SK-N-SH (cell line): ENCODE results near the gene TMEM259. TPM values are rescaled to one million over a fixed set of nuclear protein-coding genes. Genes with fewer than 3 reads are reported as not detected.

Experiments used
- CTCF ChIA-PET: fragments of 300-600, 350-600 bp; formaldehyde crosslinking; extraction: SDS; loops from one replicate; lab custom pipeline; 2021; lab: Yijun Ruan, JAX
- POLR2A ChIA-PET: fragments of 350-600 bp; sonication (Branson Sonifier 250); formaldehyde crosslinking; extraction: SDS; loops from one replicate; lab custom pipeline; 2020; ENCODE audit warnings: antibody characterized with exemption, inconsistent platforms; lab: Yijun Ruan, JAX
- DNase-seq: peaks from one replicate; pipeline ENCODE4 v3.0.0; 2012
- H2AFZ ChIP-seq: fragments of 200-600 bp; sonication (generic); 2 replicates; pipeline ENCODE4 v1.8.1; 2016; ENCODE audit warnings: antibody characterized with exemption, mild to moderate bottlenecking, low read depth
- H3F3A ChIP-seq: fragments of 200-600 bp; sonication (generic); replicated peaks from 2 replicates; pipeline ENCODE3; 2016; ENCODE audit warnings: antibody characterized with exemption, mild to moderate bottlenecking; ENCODE audit not compliant: insufficient read depth
- H3K27ac ChIP-seq, 2 experiments: fragments of 200-500 bp in 1 of 2; fragments of 200-600 bp in 1 of 2; sonication (Bioruptor generic) in 1 of 2; sonication (generic), shearing (Covaris generic) in 1 of 2; 2 replicates each; pipeline versions ENCODE4 v1.5.1 to v1.6.1; 2014 to 2016; ENCODE audit warnings: low read depth in 2 of 2, inconsistent platforms in 1 of 2, low read length in 1 of 2, mild to moderate bottlenecking in 1 of 2, mixed read lengths in 1 of 2
- H3K27me3 ChIP-seq: fragments of 200-600 bp; sonication (generic), shearing (Covaris generic); 2 replicates; pipeline ENCODE4 v1.6.1; 2016; ENCODE audit warnings: mixed run types; ENCODE audit not compliant: insufficient read depth
- H3K36me3 ChIP-seq, 2 experiments: fragments of 200-500 bp in 1 of 2; fragments of 200-600 bp in 1 of 2; sonication (Bioruptor generic) in 1 of 2; sonication (generic) in 1 of 2; replicated peaks in 1 of 2; 2 replicates each; pipeline versions ENCODE3 to v1.5.1; 2014 to 2016; ENCODE audit warnings: low read length in 1 of 2, mild to moderate bottlenecking in 1 of 2; ENCODE audit not compliant: insufficient read depth in 2 of 2, control insufficient read depth in 1 of 2
- H3K4me1 ChIP-seq, 2 experiments: fragments of 200-500 bp in 1 of 2; fragments of 200-600 bp in 1 of 2; sonication (Bioruptor generic) in 1 of 2; sonication (generic), shearing (Covaris generic) in 1 of 2; 2 replicates each; pipeline versions ENCODE4 v1.5.1 to v1.6.1; 2014 to 2016; ENCODE audit warnings: low read depth in 1 of 2, low read length in 1 of 2, mixed run types in 1 of 2; ENCODE audit not compliant: insufficient read depth in 2 of 2, control insufficient read depth in 1 of 2
- H3K4me2 ChIP-seq: fragments of 200-600 bp; sonication (generic), shearing (Covaris generic); 2 replicates; pipeline ENCODE4 v1.6.1; 2017; ENCODE audit warnings: mixed run types
- H3K4me3 ChIP-seq, 2 experiments: fragments of 200-500 bp in 1 of 2; fragments of 200-600 bp in 1 of 2; sonication (Bioruptor generic) in 1 of 2; sonication (generic), shearing (Covaris generic) in 1 of 2; 2 replicates each; pipeline versions ENCODE4 v1.5.1 to v1.8.1; 2014 to 2016; ENCODE audit warnings: low read depth in 2 of 2, inconsistent platforms in 1 of 2, low read length in 1 of 2, mild to moderate bottlenecking in 1 of 2, mixed read lengths in 1 of 2, moderate library complexity in 1 of 2
- H3K79me2 ChIP-seq: fragments of 200-600 bp; sonication (generic); 2 replicates; pipeline ENCODE4 v1.8.1; 2017; ENCODE audit warnings: mild to moderate bottlenecking; ENCODE audit not compliant: insufficient read depth
- H3K9ac ChIP-seq: fragments of 200-600 bp; sonication (generic); 2 replicates; pipeline ENCODE4 v1.6.1; 2017; ENCODE audit warnings: mixed run types
- H3K9me2 ChIP-seq: fragments of 200-600 bp; sonication (generic); 2 replicates; pipeline ENCODE4 v1.6.1; 2017; ENCODE audit warnings: mixed run types
- H3K9me3 ChIP-seq: fragments of 200-600 bp; sonication (generic); 2 replicates; pipeline ENCODE4 v1.6.1; 2017; ENCODE audit warnings: mixed run types, mild to moderate bottlenecking, moderate library complexity
- H4K20me1 ChIP-seq: fragments of 200-600 bp; sonication (generic); 2 replicates; pipeline ENCODE4 v1.6.1; 2017; ENCODE audit warnings: mild to moderate bottlenecking, mixed run types; ENCODE audit not compliant: insufficient read depth
- EP300 ChIP-seq, 2 experiments: IDR thresholded peaks; 2 replicates each; pipeline versions ENCODE4 v1.4.0 to v1.6.1; 2012; ENCODE audit warnings: borderline replicate concordance in 1 of 2, low read depth in 1 of 2, low read length in 1 of 2
- FOXJ3 ChIP-seq: sonication (generic); formaldehyde crosslinking; IDR thresholded peaks from 2 replicates; pipeline ENCODE4 v1.5.1; 2020; ENCODE audit warnings: mild to moderate bottlenecking, missing genetic modification reagents
- GABPA ChIP-seq: IDR thresholded peaks from 2 replicates; pipeline ENCODE4 v1.4.0; 2012; ENCODE audit warnings: low read depth, mild to moderate bottlenecking
- IRF3 ChIP-seq: fragments of 150-350 bp; IDR thresholded peaks from 2 replicates; pipeline ENCODE4 v1.6.1; 2016; ENCODE audit warnings: mild to moderate bottlenecking, low read depth, low read length
- JUND ChIP-seq: IDR thresholded peaks from 2 replicates; pipeline ENCODE4 v1.4.0; 2012
- MAX ChIP-seq: IDR thresholded peaks from 2 replicates; pipeline ENCODE4 v1.4.0; 2012; ENCODE audit warnings: low read depth
- MEF2A ChIP-seq: IDR thresholded peaks from 2 replicates; pipeline ENCODE4 v1.4.0; 2012; ENCODE audit warnings: low read depth, borderline replicate concordance
- NFIC ChIP-seq: IDR thresholded peaks from 2 replicates; pipeline ENCODE4 v1.4.0; 2012; ENCODE audit warnings: borderline replicate concordance
- NRF1 ChIP-seq: IDR thresholded peaks from 2 replicates; pipeline ENCODE4 v1.6.1; 2012; ENCODE audit warnings: low read depth, mild to moderate bottlenecking, low read length
- POLR2AphosphoS5 ChIP-seq: IDR thresholded peaks from 2 replicates; pipeline ENCODE4 v1.6.1; 2012; ENCODE audit warnings: low read depth, low read length
- RAD21 ChIP-seq: IDR thresholded peaks from 2 replicates; pipeline ENCODE4 v1.6.1; 2012; ENCODE audit warnings: mild to moderate bottlenecking, low read length
- REST ChIP-seq: IDR thresholded peaks from 2 replicates; pipeline ENCODE4 v1.6.1; 2012; ENCODE audit warnings: mild to moderate bottlenecking, low read depth, low read length, moderate library complexity
- SIN3A ChIP-seq: IDR thresholded peaks from 2 replicates; pipeline ENCODE4 v1.6.1; 2012; ENCODE audit warnings: low read depth, mild to moderate bottlenecking, low read length, moderate library complexity, borderline replicate concordance
- WGBS: methylation state at CpG from one replicate; pipeline ENCODE4 v1.1.6; 2017; ENCODE audit warnings: low lambda C conversion rate; 5-methylcytosine and 5-hydroxymethylcytosine counted together
- polyA plus RNA-seq, 3 experiments: library from polyadenylated mRNA; depleted of rRNA; stranded (reverse); fragments of >200 nt; gene quantifications; 2 replicates each; pipeline ENCODE4 v1.2.3, GENCODE V29; 2012

TMEM259 gene
- polyA plus RNA-seq, 1 of the 3 experiments (the other 2 are of a cell fraction) = 138 TPM

- WGBS = 71% methylated on average over 11 of the region's 14 CpGs
- no peak overlapping the region for H3K4me2 ChIP-seq
- no peak overlapping the region for H3K4me3 ChIP-seq
- H3K9me3 ChIP-seq = no peaks in the 10 kb centered on the region
- 0 out of 2 replicates have a peak, but pooled peaks cover 6% of the 10 kb centered on the region for H4K20me1 ChIP-seq
- H3K9me2 ChIP-seq = no peaks in the 10 kb centered on the region
- peaks cover 3% of the 10 kb centered on the region for H3F3A ChIP-seq
- peaks cover 0 to 7% of the 10 kb centered on the region in 2 experiments; a peak in 2 of 4 replicates for H3K4me1 ChIP-seq
- H3K27ac ChIP-seq = no peak overlapping the region
- no peak for DNase-seq
- no peak for TF ChIP-seq FOXJ3 (CRISPR knock-in tag)
- TF ChIP-seq POLR2AphosphoS5 = no peak
- no peak for TF ChIP-seq JUND
- no peak for TF ChIP-seq EP300 (IDR thresholded peaks at IDR 0.05; ENCODE audit: borderline replicate concordance in 1 of 2, low read depth in 1 of 2, low read length in 1 of 2)
- TF ChIP-seq MEF2A = no peak
- no peak for TF ChIP-seq RAD21
- no peak for TF ChIP-seq NRF1
- TF ChIP-seq IRF3 = no peak
- TF ChIP-seq NFIC = no peak
- TF ChIP-seq SIN3A = no peak
- no peak for TF ChIP-seq MAX
- TF ChIP-seq GABPA = no peak
- no peak overlapping the region for H2AFZ ChIP-seq
- H3K79me2 ChIP-seq = peaks cover 8% of the 10 kb centered on the region; the same call in 1 of the 2 replicates
- H3K36me3 ChIP-seq = peaks cover 3 to 39% of the 10 kb centered on the region in 2 experiments
- CTCF ChIA-PET = interaction anchor here (1.0 to 10.7 kb wide), 3 partner anchors 8 to 187 kb away, joined by 3 to 161 read pairs (median 3); partner anchors contain the start of gene KISS1R
- no peaks in the 10 kb centered on the region for H3K27me3 ChIP-seq
- POLR2A ChIA-PET = no interaction called here
- no peak overlapping the region for H3K9ac ChIP-seq
Observed at GRCh38 chr19:988081-988480, 32.8 kb downstream of the TMEM259 start.

- peaks cover 0 to 10% of the 10 kb centered on the region in 2 experiments; a peak in 2 of 4 replicates for H3K4me1 ChIP-seq
- H3K4me3 ChIP-seq = no peak overlapping the region
- no peak for DNase-seq
- no peak for TF ChIP-seq REST
- H3K79me2 ChIP-seq = peaks cover 8% of the 10 kb centered on the region; the same call in 1 of the 2 replicates
- H3K9me2 ChIP-seq = no peaks in the 10 kb centered on the region
- WGBS = 90% methylated on average over 14 of the region's 14 CpGs
- H3K27ac ChIP-seq = no peak overlapping the region
- H3K4me2 ChIP-seq = no peak overlapping the region
- H3K27me3 ChIP-seq = no peaks in the 10 kb centered on the region
- H3K9ac ChIP-seq = no peak overlapping the region
- H3K36me3 ChIP-seq = peaks cover 3 to 29% of the 10 kb centered on the region in 2 experiments
- no peaks in the 10 kb centered on the region for H4K20me1 ChIP-seq
- ChIA-PET CTCF (interaction anchor here (0.8 to 10.7 kb wide), 3 partner anchors 59 to 128 kb away, joined by 4 to 161 read pairs (median 8); partner anchors contain the start of gene KISS1R), POLR2A (interaction anchor here (2.8 kb wide), 1 partner anchor 10 kb away, joined by 23 read pairs; no protein-coding TSS in a partner anchor)
- H3F3A ChIP-seq = peaks cover 9% of the 10 kb centered on the region
- H3K9me3 ChIP-seq = no peaks in the 10 kb centered on the region
- no peak overlapping the region for H2AFZ ChIP-seq
Observed at GRCh38 chr19:986083-986482, 34.8 kb downstream of the TMEM259 start.
